GM21825 (cell line): ENCODE data around the gene CCDC90B.

Source experiments
- ATAC-seq: cut with Tn5 transposase; IDR thresholded peaks from one replicate; pipeline ENCODE4 v1.9.1; 2021; ENCODE audit warnings: mild to moderate bottlenecking, moderate library complexity; ENCODE audit not compliant: unreplicated experiment

Gene CCDC90B

DNA sequence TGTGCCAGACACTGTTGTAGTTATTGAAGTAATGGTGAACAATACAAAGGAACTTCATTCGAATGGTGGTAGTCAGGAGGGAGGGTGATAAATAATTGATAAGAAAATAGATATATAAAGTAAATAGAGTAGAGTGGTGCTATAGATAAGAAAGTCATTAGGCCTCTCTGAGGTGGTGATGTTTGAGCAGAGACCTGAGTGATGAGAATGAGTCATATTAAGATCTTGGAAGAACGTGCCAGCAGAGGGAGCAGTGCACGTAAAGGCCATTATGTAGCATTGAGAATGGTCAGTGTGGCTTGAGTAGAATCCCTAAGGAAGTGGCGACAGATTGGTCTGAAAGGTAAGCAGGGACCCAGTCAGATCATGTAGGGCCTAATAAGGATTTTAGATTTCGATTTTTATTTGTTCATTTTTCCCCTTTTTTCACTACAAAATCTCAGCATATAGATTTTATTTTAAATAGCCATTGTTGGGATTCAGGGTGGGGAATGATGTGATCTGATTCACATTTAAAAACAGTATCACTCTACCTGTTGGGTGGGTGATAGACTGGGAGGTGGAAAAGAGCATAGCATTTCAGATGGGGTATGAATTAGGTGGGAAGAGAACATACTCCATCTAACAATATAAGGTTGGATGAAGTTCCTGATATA, 44.7 kb downstream of the CCDC90B start:
- ATAC-seq = no peak

DNA sequence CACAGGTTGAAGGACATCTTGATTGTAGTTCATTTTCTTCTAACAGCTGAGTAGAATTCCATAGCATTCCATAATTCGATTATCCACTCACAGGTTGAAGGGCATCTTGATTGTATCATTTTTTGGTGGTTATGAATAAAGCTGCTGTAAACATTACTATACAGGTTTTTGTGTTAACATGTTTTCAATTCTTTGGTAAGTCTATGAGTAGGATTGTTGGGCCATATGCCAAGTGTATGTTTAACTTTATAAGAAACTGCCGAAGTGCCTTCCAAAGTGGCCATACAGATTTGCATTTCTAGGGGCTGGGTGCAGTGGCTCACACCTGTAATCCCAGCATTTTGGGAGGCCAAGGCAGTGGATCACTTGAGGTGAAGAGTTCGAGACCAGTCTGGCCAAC, 48.1 kb downstream of the CCDC90B start:
- ATAC-seq = no peak

DNA sequence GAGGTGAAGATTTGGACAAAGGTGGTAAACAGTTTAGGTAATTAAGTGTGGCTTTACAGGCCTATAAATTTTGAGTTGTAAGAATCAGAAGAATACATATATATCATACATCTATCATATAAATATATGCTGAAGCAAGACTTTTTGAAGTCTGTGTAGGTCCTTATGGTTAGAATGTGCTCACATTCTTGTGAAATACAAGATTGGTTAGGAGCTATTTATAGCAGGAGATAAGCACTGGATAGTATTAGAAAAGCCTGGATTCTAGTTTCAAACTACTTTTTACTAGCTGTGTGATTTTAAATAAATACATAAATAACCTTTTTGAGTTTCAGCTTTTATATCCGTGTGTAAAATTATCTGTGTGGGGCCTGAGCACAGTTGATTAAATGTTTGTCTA, 50.3 kb downstream of the CCDC90B start:
- ATAC-seq = no peak

DNA sequence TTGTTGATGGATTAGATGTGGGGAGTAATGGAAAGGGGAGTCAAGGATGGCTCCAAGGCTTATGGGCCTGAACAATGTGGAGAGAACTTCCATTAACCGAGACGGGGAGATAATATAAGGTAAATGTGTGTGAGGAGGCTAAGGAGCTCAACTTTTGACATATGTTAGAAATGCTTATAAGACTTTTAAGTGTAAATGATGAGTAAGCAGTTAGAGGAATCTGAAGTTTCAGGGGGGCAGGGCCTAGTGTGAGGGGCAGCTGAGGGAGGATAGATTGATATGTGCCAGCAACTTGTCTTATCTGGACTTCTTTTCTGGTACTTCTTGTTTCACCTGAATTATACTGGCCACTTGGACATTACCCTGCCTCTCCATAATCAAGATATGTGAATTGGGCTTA, 62.7 kb downstream of the CCDC90B start:
- no peak for ATAC-seq

DNA sequence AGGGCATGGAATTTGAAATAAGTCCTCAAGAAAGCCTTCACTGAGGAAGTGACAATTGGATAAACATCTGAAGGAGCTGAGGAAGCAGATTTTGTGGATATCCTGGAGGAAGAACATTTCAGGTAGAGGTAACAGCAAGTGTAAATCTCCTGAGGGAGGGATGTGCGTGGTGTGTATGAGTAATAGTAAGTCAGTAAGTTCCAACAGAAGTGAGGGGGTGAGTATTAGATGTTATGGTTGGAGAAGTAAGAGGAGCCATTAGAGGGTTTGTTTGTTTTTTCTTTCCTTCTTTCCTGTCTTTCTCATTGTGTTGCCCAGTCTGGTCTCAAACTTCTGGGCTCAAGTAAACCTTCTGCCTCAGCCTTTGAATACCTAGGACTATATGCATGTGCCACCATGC, 63.7 kb downstream of the CCDC90B start:
- no peak for ATAC-seq

DNA sequence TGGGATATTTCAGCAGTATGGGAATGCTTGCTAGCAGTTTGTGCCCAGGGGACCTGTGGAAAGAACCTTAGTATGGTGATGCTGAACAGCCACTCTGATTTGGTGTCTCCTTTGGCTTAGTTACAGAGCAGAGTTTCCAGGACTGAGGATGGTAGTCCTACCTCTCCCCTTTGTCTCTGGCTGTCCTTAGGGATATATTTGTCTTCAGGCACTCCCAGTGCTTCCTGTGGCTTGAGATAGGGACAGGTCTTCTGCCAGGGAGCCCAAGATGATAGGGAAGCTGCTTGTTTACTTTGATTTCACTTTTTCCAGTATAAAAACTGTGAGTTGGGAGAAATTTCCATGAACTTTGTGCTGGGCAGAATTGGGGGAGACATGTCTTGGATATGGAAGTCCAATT, 64.5 kb downstream of the CCDC90B start:
- ATAC-seq = no peak

DNA sequence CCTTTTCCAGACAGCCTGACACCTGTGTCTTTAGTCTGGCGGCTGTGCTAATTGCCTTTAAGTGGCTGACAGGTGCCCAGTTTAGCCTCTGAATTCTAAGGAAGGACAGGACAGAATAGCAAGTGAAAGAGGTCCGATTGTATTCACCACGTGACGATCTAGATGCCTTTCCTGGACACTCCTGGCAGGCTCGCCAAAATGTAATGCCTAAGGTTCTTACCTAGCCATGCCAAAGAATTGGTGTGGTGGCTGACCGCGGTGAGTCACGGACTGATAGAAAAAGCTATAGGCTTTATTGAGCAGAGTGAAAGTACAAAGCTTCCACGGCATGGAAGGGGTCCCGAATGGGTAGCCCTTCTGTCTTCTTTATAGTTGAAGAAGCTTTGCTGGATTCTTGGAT, 65.9 kb downstream of the CCDC90B start:
- ATAC-seq = no peak

DNA sequence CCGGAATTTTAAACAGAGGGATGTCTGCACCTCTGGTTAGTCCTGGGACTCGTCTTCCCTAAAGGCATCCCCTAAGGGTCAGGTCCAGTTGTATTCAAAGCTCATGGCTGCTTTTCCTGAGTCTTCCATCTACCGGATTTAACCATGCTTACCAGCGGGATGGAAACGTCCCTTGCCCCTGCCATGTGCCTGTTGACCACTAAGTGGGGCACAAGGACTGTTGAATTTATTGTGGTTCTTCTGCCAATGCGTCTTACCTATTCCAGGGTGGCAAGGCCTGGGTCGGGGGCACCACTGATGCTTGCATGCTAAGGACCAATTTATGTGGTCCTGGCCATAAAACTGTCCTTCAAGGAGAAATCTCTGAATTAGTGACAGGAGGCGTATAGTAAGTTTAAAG, 67.1 kb downstream of the CCDC90B start:
- ATAC-seq = no peak
